T-helper 2 cell (primary cell): ENCODE data around the gene PRKCG.
"Not testable (repeated sequence)": the region's sequence is repeated elsewhere in the genome, so short reads cannot be mapped to it uniquely, and the experiment has no call there.

Source experiments
- DNase-seq, 5 experiments: peaks; one replicate each; pipeline versions ENCODE4 v3.0.0 to v3.0.0-alpha.2; 2012 to 2022
- total RNA-seq, 2 donors: gene quantifications; one replicate each; lab custom pipeline; 2026; lab: John Stamatoyannopoulos, UW

Gene PRKCG
- total RNA-seq: 1.1 to 2.5 reads per million in 2 donors

- peak; percentile 24 to 61 (median 54) for DNase-seq
Observed at GRCh38 chr19:53881482-53882390, at the start of gene PRKCG. TSS of gene PRKCG (plus strand) at chr19:53882197. CDS start at chr19:53882495, 298 bp downstream.

GRCh38 chr19:53832861-53833260, 49.1 kb upstream of the PRKCG start:
- DNase-seq: not testable (repeated sequence)

- DNase-seq: not testable (repeated sequence)
Observed at GRCh38 chr19:53838446-53838845, 43.6 kb upstream of the PRKCG start.

GRCh38 chr19:53840241-53840640, 41.8 kb upstream of the PRKCG start:
- not testable (repeated sequence) for DNase-seq

GRCh38 chr19:53840914-53841313, 41.1 kb upstream of the PRKCG start:
- DNase-seq: not testable (repeated sequence)

GRCh38 chr19:53844849-53845246, 37.1 kb upstream of the PRKCG start:
- DNase-seq: no peak

- no peak for DNase-seq
Observed at GRCh38 chr19:53847555-53847954, 34.4 kb upstream of the PRKCG start.

- no peak for DNase-seq
Observed at GRCh38 chr19:53849237-53849676, 32.7 kb upstream of the PRKCG start.

GRCh38 chr19:53853707-53854106, 28.3 kb upstream of the PRKCG start:
- peak in 1 of 5 experiments; percentile 54 for DNase-seq

GRCh38 chr19:53864308-53864836, 17.6 kb upstream of the PRKCG start:
- no peak for DNase-seq

GRCh38 chr19:53865523-53865917, 16.5 kb upstream of the PRKCG start:
- DNase-seq: peak in 1 of 5 experiments; percentile 28

- peak; percentile 35 to 76 (median 56) for DNase-seq
Observed at GRCh38 chr19:53865918-53866864, 15.8 kb upstream of the PRKCG start.

- no peak for DNase-seq
Observed at GRCh38 chr19:53866865-53867224, 15.2 kb upstream of the PRKCG start.

- peak; percentile 98 to 100 (median 99) for DNase-seq
Observed at GRCh38 chr19:53867225-53868090, 14.5 kb upstream of the PRKCG start, which contains the start of gene MYADM. TSS of gene MYADM (plus strand) at chr19:53867883. CDS start at chr19:53873530, 5,647 bp downstream.

- DNase-seq: peak in 3 of 5 experiments; percentile 25 to 48 (median 46)
Observed at GRCh38 chr19:53868091-53868891, 13.7 kb upstream of the PRKCG start.

- peak; percentile 60 to 94 (median 88) for DNase-seq
Observed at GRCh38 chr19:53868892-53869804, 12.8 kb upstream of the PRKCG start.

GRCh38 chr19:53869805-53870484, 12.1 kb upstream of the PRKCG start:
- DNase-seq: not testable (repeated sequence)

GRCh38 chr19:53870485-53870844, 11.5 kb upstream of the PRKCG start:
- peak in 1 of 5 experiments; percentile 10 for DNase-seq

- peak in 1 of 5 experiments; percentile 12 for DNase-seq
Observed at GRCh38 chr19:53871454-53871853, 10.5 kb upstream of the PRKCG start.
